HG03565 (cell line): ENCODE results near the gene SEMA3G.

Experiments
- ATAC-seq: cut with Tn5 transposase; IDR thresholded peaks from one replicate; pipeline ENCODE4 v1.9.1; 2021; ENCODE audit warnings: mild to moderate bottlenecking, moderate library complexity; ENCODE audit not compliant: unreplicated experiment

The SEMA3G gene

DNA sequence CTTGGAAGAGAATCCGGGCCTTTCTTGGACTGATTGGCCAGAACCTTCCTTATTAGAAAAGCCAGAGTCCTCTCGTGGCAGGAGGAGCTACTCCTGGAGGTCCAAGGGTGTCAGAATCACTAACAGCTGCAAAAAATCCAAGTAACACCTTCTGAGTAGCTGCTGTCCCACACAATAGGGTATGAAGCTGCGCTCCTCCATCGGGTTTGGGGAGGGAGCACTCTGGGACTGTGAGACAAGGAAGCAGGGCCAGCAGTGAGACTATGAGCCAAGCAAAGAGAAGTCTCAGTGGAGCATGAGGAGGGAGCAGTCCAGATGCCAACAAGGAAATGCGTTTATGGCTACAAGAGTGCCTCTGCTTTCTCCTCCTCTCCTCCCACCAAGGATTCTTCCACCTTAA, 21.7 kb downstream of the SEMA3G start:
- no peak for ATAC-seq

DNA sequence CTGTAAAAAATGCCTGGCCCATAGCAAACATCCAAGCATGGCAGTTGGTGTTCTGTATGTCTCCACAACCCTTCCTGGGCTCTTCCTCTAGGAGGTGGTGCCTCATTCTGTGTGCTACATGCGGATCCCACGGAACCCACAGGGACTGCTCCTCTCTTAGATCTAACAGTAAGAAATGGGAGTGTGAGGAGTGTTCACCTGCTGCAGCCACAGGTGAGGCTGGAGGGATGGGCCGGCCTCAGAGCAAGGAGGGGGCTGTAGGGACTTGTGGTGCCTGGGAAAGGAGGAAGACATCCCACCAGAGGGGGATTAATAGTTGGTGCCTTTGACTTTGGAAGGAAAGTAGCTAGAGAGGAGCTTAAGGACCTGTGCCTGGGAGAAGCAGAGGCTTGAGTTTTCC, 22.2 kb downstream of the SEMA3G start:
- ATAC-seq = no peak

DNA sequence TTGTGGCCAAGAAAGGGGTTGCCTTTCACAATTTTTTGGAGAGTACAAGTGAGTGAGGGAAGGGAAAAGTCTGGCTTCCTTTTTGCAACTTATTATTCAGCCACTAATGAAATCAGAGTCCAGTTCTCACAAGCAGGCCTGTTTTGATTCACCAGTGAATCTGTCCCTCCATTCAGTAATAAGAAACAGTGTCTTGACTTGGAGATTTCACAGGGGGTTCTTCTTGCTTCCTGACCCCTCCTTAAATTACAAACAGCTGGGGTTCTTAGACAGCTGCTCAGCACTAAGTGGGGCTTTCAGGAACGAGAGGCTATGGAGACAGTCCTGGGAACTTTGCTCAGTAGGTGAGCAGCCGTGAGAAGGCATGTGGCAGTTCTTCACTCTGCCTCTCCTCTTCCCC, 24.5 kb downstream of the SEMA3G start:
- ATAC-seq = no peak

DNA sequence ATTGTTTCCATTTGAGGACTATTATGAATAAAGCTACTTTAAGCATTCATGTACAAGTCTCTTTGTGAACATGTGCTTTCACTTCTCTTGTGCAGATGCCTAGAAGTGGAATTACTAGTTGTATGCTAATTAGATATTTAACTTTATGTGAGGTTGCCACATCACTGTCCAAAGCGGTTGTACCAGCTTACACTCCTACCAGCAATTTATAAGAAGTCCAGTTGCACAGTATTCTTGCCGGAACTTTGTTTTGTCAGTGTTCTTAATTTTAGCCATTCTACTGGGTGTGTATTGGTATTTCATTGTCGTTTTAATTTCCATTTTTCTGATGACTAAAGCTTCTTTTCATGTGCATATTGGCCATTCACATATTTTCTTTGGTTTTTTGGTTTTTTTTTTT, 29.1 kb downstream of the SEMA3G start:
- ATAC-seq = no peak

DNA sequence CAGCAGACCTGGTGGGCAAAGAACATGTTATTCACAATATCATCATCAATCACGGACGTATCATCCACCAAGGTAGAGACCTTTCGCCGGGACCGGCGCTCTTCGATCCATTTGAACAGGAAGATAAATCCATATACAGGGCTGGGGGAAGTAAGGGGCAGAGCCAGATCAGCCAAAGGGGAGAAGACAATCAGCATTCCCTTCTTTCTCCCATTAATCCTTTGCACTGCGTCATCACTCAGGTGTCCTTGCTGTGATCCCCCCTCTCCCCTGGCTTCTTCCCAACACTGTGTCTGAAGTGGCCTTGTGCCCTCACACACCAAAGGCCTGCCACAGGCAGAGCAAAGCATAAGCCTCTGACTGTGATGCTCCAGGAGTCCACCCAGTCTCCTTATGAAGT, 36.4 kb downstream of the SEMA3G start:
- ATAC-seq = no peak

DNA sequence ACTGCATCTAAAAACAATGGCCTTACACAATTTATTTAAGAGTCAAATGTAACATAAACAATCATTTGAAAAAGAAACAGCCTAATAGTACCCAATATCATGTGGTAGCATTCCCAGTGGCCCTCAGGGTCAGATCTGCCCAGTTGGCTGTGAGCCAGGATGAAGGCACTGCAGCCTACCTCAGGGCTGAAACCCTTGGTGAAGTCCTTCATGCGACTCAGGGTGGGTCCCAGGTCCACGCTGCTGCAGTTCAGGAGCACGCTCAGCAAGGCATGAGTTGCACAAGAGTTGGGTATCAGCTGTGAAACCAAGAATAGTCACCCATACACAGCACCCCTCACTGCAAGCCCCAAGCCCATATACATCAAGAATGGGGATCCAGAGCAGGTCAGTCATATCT, 37.1 kb downstream of the SEMA3G start:
- ATAC-seq = no peak

DNA sequence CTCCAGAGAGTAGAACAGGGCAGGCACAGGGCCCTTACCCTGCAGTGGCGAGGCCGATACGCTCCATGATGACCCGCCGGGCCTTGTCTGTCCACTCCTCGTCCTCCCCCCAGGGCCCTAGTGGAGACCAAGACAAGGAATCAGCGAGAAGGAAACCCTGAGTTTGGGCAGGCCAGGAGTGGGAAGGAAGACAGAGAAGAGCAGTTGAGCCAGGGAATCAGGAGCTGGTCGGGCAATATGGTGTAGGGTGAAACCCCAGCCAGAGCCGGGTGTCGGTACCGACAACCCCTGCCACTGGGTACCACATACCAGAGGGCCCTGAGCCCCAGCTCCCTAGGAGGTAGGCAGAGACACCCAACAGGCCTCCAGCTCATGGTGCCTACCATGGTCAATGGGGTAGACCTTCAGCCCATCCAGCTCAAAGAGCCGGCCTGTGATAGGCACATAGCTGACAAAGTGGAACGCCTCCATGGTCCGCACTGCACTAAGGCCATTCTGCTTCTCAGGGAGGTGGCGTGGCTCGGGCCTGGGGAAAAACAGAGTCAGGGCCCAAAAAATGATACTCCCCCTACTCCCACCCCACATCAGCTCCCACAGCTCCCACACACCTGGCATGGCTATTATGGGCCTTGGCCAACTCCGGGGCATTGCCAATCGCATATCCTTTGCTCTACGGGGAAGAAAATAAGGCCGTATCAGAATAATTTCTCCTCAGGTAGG, 38.0 kb downstream of the SEMA3G start:
- ATAC-seq = no peak

DNA sequence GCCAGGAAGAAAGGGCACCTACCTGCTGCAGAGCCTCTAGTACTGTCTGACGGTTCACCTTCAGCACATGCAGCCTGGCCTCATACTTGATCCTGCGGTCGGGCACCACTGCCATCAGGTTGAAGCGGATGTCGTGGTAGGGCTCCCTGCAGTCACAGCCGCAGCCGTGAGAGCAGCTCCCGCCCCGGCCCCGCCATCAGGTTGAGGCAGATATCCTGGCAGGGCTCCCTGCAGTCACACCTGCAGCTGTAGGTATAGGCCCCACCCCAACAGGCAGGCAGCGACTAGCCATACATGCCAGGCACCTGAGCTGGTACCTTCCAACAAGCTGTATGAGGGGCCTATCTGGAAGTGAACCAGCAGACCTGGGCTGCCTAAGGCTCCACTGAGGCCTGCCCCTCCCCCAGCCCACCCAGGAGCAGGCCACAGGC, 38.7 kb downstream of the SEMA3G start:
- no peak for ATAC-seq

DNA sequence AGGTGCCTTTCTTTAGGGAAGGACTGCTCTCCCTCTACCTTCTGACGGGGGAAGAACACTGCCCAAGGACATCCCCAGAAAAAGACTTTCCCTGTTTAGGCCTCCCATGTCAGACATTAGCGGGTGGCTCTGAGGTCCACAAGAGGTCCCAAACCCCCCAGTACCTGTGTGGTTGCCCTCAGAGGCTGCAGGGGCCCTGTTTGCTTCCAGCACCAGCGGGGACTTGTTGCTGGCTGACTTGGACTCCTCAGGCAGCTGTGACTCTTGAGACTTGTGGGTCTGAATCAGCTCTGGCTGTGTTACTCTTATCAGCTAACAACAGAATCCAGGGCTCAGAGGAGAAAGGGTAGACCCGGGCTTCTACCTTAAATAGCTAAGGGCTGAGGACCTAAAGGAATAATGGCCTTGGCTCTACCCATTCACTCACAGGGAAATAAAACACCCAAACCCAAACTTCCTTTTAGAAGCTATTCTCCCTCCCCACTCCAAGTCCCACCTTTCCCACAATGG, 39.2 kb downstream of the SEMA3G start:
- no peak for ATAC-seq

DNA sequence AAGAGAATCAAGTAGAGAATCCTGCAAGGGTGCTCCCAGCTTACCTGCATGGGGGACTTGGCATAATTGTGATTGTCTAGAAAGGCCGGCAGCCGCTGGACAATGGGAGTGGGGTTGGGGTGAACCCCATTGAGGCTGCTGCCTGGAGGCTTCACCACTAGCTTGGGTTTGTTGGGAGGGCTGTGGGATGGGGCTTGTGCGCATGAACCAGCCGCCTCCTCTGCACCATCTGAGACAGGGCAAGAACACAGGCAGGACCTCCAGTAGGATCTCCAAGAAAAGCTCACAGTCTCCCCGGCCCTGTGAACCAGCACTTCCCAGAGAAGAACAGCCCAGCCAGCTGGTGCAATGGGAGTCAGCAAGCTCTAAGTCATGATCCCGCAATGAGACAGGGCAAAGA, 39.8 kb downstream of the SEMA3G start:
- ATAC-seq = no peak

DNA sequence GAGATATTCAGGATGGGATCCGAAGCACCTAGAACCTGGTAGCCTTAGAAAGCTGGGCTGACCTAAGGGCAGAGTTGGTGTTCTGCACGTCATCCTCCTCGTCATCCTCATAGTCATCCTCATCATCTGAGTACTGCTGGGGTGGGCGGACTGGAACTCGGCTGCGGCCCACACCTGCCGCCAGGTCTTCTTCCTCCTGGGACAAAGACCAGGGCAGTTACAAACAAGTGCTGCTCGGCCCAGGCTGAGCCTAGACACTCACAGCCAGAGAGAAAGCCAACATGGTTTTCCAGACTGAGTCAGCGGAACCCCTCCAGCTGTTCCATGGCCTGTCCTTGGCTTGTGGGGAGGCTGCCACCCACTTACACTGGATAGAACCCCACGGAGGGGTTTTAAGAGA, 40.5 kb downstream of the SEMA3G start:
- ATAC-seq = no peak

DNA sequence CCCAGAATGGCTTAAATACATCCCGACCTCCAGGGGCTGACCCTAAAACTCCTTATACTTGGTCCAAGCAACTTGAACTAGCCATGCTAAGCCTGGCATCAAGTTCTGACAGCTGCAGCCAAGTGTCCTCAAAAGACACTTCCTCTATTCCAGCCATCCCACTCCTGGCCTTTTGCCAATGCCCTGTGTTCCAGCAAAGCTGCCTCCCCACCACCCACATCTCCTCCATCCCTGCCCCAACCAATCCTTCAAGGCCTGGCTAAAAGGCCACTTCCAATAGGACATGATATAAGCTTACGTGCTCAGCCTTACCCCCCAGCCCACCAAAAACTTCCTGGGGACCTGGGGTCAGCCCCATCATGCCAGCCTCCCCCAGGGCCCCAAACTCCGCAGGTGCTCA, 40.9 kb downstream of the SEMA3G start:
- ATAC-seq = no peak

DNA sequence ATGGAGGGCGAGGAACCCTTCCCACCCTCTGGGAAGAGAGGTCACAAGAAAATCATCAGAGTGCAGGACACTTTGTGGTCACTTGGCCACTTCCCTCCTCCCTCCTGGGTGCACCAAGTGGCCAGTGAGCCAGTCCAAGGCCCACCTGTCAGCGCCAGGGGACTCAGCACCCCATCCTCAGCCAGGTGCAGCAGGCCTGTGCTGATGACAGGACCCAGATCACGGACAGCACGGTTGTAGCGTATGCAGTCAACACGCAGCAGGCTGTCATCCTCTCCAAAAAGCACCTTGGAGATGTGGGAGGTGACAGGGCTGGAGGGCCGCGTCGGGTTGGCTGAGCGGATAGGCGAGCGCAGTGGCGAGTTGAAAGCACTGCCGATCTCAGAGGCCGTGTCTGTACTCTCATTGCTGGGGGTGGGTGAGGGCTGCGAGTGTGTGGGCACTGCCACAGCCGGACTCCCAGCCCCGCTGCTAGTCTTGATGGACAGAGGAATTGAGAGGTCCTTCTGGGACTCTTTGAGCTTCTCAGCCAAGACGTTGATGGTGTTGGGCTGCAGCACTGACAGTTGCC, 41.5 kb downstream of the SEMA3G start:
- ATAC-seq = no peak

DNA sequence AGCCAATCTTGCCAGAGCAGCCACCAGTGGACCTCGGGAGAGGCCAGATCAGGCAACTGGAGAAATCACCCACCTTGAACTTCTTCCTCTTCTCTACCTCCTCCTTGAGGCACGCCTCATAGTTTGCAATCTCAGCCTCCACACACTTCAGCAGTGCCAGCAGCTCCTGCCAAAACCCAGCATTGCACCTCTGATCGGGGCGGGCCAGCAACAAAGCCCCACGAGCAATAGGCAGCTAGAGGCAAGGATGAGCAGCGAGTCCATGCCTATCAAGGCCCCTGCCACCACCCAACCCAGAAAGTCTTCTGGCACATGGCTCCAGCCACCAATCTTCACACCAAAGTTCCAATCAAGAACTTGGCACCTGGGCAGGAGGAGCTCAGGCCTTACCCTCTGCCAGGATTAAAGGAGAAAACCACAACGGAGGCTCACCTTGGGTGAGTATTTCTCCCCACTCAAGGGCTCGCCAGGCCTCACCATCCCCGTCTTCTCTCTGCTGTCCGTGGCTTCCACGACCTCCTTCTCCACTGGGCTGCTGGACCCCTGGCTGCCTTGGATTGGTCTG, 42.1 kb downstream of the SEMA3G start:
- no peak for ATAC-seq

DNA sequence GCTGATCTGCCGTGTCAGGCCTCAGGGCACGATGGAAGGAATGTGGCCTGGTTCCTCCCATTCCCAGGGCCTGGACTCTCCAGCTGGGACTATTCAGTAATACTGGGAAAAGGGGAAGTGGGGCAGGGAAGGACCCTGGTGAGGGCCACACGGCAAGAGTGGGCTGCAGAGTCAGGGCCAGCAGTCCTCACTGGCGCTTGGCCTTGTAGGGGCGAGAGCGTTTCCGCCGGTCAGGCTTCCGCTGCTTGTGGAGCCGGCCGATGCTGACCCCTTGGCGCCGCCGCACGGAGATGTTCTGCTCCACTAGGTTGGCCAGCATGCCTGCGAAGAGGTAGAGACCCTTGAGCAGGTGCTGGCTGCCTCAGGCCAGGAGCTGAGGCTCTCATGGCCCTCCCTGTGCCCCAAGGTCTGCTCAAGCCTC, 42.8 kb downstream of the SEMA3G start:
- no peak for ATAC-seq

DNA sequence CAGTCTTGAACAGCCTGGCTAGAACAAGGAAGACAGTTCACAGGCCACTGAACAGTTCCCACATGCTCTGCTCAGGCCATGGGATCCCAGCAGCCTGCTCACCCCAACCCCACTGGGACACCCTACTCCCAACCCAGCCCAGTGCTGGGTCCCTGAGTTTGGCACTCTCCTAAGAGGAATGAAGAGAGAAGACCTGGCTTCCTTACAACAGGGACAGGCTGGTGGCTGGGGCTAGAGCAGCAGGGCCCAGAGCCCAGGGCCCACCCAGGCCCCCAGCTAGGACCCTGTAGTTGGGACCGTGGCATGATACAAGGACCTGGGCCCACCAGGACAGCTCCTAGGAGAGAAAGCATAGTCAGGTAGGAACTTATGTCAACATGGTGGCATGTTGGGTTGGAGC, 43.4 kb downstream of the SEMA3G start:
- ATAC-seq = no peak

DNA sequence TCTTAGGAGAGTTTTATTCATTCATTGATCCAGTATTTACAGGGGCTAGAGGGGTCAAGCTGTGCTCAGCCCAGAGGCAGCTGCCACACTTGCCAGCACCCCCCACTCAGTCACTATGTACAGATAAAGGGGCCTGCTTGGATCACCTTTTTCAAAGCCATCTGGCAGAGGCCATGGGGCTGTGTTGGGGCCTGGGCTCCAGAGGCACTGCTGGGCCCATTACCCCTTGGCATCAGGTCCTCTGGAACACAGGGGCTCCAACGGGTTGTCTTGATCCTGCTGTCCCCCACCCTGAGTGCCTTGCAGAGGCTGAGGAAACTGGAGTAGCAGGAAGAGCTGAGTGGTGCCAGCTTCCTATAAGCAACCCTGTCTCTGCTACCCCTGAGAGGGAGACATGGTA, 43.9 kb downstream of the SEMA3G start:
- ATAC-seq = no peak

DNA sequence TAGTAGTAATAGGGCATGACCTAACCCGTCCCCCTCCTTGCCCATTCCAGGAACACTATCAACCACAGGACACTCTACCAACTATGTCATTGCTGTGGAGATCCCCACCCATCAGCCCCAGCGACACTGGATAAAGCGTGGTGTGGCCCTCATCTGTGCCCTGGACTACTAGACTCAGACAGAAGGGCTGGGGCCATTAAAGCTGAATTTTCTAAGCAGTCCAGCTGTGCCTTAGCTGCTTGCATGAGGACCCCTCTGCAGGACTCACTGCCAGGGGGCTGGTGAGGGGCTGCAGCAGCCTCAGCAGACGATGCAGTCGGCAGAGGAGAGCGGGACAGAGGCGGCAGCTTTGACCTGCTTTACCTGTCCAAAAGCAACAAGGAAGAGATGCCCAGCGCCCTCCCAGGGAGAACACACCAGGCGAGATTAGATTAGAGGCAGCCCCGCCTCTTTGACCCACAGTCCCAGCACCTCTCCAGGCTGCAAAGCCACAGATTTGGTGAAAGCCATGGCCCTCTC, 44.6 kb downstream of the SEMA3G start:
- no peak for ATAC-seq

DNA sequence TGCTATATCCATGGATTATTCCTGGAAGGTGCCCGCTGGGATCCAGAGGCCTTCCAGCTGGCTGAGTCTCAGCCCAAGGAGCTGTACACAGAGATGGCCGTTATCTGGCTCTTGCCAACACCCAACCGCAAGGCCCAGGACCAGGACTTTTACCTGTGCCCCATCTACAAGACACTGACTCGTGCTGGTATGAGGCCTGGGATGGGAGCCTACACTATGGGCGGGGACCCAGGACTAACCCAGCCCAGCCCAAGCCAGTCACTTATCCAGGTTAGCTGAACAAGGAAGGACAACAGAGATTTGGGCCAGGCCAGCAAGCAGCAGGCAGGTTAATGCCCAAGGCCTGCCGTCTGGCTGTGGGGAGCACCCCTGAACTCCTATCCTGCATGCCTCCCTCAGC, 45.3 kb downstream of the SEMA3G start:
- no peak for ATAC-seq

DNA sequence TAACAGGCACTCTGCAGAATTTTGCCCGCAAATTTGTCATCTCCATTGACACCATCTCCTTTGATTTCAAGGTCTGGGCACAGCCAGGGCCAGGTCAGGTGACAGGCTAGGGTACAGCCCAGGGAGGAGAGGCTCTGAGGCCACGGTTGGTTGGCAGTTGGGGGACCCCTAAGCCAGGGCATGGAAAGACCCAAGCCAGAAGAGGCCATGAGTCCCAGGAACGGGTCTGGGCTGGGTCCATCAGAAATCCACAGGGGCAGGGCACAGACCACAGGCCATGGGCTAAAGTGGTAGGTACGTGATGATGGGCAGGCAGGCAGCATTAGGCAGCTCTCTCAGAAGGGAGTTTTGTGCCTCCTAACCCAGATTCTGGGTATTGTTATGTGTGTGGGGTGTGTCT, 45.8 kb downstream of the SEMA3G start:
- ATAC-seq = no peak

DNA sequence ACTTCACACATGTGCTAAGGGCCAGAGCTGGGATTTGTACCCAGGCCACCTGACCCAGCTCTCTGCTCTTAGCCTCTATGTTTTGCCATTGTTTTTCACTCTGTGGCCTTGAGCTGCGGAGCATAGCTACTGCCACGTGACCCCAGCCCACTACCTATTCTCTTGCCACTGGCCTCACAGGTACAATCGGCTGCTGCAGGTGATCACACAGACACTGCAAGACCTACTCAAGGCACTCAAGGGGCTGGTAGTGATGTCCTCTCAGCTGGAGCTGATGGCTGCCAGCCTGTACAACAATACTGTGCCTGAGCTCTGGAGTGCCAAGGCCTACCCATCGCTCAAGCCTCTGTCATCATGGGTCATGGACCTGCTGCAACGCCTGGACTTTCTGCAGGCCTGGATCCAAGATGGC, 46.2 kb downstream of the SEMA3G start:
- no peak for ATAC-seq

DNA sequence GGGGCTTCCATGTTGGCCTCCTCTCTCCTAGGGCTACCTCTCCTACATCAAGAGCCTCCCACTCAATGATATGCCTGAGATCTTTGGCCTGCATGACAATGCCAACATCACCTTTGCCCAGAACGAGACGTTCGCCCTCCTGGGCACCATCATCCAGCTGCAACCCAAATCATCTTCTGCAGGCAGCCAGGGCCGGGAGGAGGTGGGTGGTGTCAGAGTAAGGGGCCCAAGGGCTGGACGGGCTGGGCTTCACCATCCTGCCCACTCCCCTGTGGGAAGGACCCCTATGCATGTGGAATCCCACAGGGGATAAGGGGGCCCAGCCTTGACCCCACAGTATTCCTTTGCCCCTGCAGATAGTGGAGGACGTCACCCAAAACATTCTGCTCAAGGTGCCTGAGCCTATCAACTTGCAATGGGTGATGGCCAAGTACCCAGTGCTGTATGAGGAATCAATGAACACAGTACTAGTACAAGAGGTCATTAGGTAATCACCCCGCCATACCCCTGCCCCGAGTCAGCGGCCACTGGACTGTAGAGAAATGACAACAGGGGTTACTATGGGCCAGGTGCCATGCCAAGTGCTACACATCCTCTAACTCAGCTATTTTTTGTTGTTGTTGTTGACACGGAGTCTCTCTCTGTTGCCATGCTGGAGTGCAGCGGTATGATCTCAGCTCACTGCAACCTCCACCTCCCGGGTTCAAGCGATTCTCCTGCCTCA, 47.1 kb downstream of the SEMA3G start:
- no peak for ATAC-seq
